ENCODE data around the gene TRIM46.
"Not testable (repeated sequence)": the region's sequence is repeated elsewhere in the genome, so short reads cannot be mapped to it uniquely, and the experiment has no call there.

DNA sequence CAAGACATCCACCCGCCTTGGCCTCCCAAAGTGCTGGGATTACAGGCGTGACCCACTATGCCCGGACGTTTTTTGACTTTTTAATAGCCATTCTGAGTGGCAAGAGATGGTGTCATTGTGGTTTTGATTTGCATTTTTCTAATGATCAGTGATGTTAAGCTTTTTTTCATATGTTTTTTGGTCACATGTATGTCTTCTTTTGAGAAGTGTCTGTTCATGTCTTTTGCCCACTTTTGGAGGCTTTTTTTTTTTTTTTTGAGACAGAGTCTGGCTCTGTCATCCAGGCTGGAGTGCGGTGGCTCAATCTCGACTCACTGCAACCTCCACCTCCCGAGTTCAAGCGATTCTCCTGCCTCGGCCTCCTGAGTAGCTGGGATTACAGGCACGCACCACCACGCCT lies 9.0 kb upstream of the TRIM46 start:
- TF ChIP-seq, protein P1, sequence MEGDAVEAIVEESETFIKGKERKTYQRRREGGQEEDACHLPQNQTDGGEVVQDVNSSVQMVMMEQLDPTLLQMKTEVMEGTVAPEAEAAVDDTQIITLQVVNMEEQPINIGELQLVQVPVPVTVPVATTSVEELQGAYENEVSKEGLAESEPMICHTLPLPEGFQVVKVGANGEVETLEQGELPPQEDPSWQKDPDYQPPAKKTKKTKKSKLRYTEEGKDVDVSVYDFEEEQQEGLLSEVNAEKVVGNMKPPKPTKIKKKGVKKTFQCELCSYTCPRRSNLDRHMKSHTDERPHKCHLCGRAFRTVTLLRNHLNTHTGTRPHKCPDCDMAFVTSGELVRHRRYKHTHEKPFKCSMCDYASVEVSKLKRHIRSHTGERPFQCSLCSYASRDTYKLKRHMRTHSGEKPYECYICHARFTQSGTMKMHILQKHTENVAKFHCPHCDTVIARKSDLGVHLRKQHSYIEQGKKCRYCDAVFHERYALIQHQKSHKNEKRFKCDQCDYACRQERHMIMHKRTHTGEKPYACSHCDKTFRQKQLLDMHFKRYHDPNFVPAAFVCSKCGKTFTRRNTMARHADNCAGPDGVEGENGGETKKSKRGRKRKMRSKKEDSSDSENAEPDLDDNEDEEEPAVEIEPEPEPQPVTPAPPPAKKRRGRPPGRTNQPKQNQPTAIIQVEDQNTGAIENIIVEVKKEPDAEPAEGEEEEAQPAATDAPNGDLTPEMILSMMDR (conservative IDR thresholded peaks at IDR 0.05; ENCODE audit: low read depth, low read length), result not testable (repeated sequence)
- TF ChIP-seq EZH2 (IDR thresholded peaks at IDR 0.05; ENCODE audit: low read length, unreplicated experiment), result not testable (repeated sequence)

Data from PC-3 (cell line).